Measurements from ENCODE around the gene ILF3. TPM values are rescaled to one million over a fixed set of nuclear protein-coding genes. Genes with fewer than 3 reads are reported as not detected.

ILF3 gene
- total RNA-seq, 3 donors from 2014 or later = 80.2 to 166 (median 115) TPM

- Histone ChIP-seq H3K27ac (peak overlapping the region; percentile 99), H3K9me3 (no peaks in the 10 kb centered on the region), H3K4me1 (peaks cover 0 to 17% of the 10 kb centered on the region in 2 donors), H3K36me3 (no peaks in the 10 kb centered on the region), H3K4me3 (peak overlapping the region; percentile 96 to 100 (median 98)), H3K27me3 (no peaks in the 10 kb centered on the region)
- intact Hi-C loops (cut with DNase I; ENCODE audit: low total_unique reads) = loop anchor here (5.0 kb wide), 1 partner anchor 73 kb away; no protein-coding TSS in a partner anchor
- DNase-seq (ENCODE audit: low spot score in 2 of 2) = peak in 1 of 2 donors; percentile 50
- no peak for TF ChIP-seq POLR2A (IDR thresholded peaks at IDR 0.05)
- TF ChIP-seq CTCF (IDR thresholded peaks at IDR 0.05) = no peak
- TF ChIP-seq POLR2AphosphoS5 (IDR thresholded peaks at IDR 0.05) = no peak
Observed at GRCh38 chr19:10654610-10655456, 687 bp downstream of the ILF3 start.

- peaks cover 0 to 25% of the 10 kb centered on the region in 2 donors for H3K4me1 ChIP-seq
- peak overlapping the region; percentile 68 to 99 for H3K27ac ChIP-seq
- no peak for DNase-seq (ENCODE audit: low spot score in 2 of 2)
- H3K9me3 ChIP-seq = no peaks in the 10 kb centered on the region
- no peaks in the 10 kb centered on the region for H3K27me3 ChIP-seq
- TF ChIP-seq POLR2AphosphoS5 (IDR thresholded peaks at IDR 0.05) = no peak
- TF ChIP-seq CTCF (IDR thresholded peaks at IDR 0.05) = no peak
- TF ChIP-seq POLR2A (IDR thresholded peaks at IDR 0.05) = no peak
- intact Hi-C loops (cut with DNase I; ENCODE audit: low total_unique reads) = no loop called here
- H3K4me3 ChIP-seq = peak overlapping the region; percentile 96 to 100 (median 98)
- H3K36me3 ChIP-seq = no peaks in the 10 kb centered on the region
Observed at GRCh38 chr19:10655457-10656312, 1.5 kb downstream of the ILF3 start.

GRCh38 chr19:10660346-10660745, 6.2 kb downstream of the ILF3 start:
- Histone ChIP-seq H3K4me1 (peaks cover 0 to 38% of the 10 kb centered on the region in 2 donors), H3K27me3 (no peaks in the 10 kb centered on the region), H3K36me3 (no peaks in the 10 kb centered on the region), H3K27ac (no peak overlapping the region), H3K9me3 (no peaks in the 10 kb centered on the region), H3K4me3 (no peak overlapping the region)
- TF ChIP-seq CTCF (IDR thresholded peaks at IDR 0.05) (no peak), POLR2A (IDR thresholded peaks at IDR 0.05) (no peak), POLR2AphosphoS5 (IDR thresholded peaks at IDR 0.05) (no peak)
- intact Hi-C loops (cut with DNase I; ENCODE audit: low total_unique reads) = no loop called here
- DNase-seq (ENCODE audit: low spot score in 2 of 2) = no peak

- H3K4me3 ChIP-seq = peak overlapping the region in 1 of 3 donors; percentile 9
- H3K9me3 ChIP-seq = no peaks in the 10 kb centered on the region
- H3K27me3 ChIP-seq = no peaks in the 10 kb centered on the region
- DNase-seq (ENCODE audit: low spot score in 2 of 2) = no peak
- H3K27ac ChIP-seq = peak overlapping the region in 1 of 2 donors; percentile 9
- TF ChIP-seq POLR2AphosphoS5 (IDR thresholded peaks at IDR 0.05) (no peak), CTCF (IDR thresholded peaks at IDR 0.05) (no peak), POLR2A (IDR thresholded peaks at IDR 0.05) (no peak)
- no peaks in the 10 kb centered on the region for H3K36me3 ChIP-seq
- intact Hi-C loops (cut with DNase I; ENCODE audit: low total_unique reads) = no loop called here
- H3K4me1 ChIP-seq = peaks cover 0 to 27% of the 10 kb centered on the region in 2 donors
Observed at GRCh38 chr19:10661946-10662345, 7.8 kb downstream of the ILF3 start.
